ENCODE measurements around the gene UBD.

- TF ChIP-seq GABPA (IDR thresholded peaks at IDR 0.05; ENCODE audit: low read depth) (no peak), CTCF (IDR thresholded peaks at IDR 0.05; ENCODE audit: insufficient read depth, low read length) (no peak), POLR2AphosphoS5 (IDR thresholded peaks at IDR 0.05; ENCODE audit: low read depth) (no peak), REST (IDR thresholded peaks at IDR 0.05; ENCODE audit: insufficient replicate concordance, low read depth) (no peak)
Measured at GRCh38 chr6:29519291-29520010, 40.1 kb downstream of the UBD start.
